Mesenchymal stem cell (in vitro differentiated cells and primary cell): ENCODE data around the gene OLA1.

Experiments
- DNase-seq: peaks from one replicate; pipeline ENCODE4 v3.0.0-alpha.2; 2013
- H2AFZ ChIP-seq: one replicate; pipeline ENCODE4 v1.6.1; 2013; ENCODE audit warnings: low read depth, mild to moderate bottlenecking, control low read depth, inconsistent platforms, low read length, moderate library complexity
- H2AK5ac ChIP-seq: 2 replicates; pipeline ENCODE4 v1.6.1; 2013; ENCODE audit warnings: low read length, moderate library complexity, mild to moderate bottlenecking, inconsistent platforms; ENCODE audit not compliant: severe bottlenecking
- H2BK120ac ChIP-seq: one replicate; pipeline ENCODE4 v1.6.1; 2013; ENCODE audit warnings: low read depth, mild to moderate bottlenecking, inconsistent platforms, low read length, moderate library complexity
- H2BK12ac ChIP-seq, 2 experiments: one replicate each; pipeline ENCODE4 v1.6.1; 2013; ENCODE audit warnings: inconsistent platforms in 2 of 2, low read length in 2 of 2, mild to moderate bottlenecking in 2 of 2, moderate library complexity in 2 of 2, control low read depth in 1 of 2
- H2BK15ac ChIP-seq: one replicate; pipeline ENCODE4 v1.6.1; 2013; ENCODE audit warnings: mild to moderate bottlenecking, low read depth, inconsistent platforms; ENCODE audit not compliant: poor library complexity, severe bottlenecking
- H2BK5ac ChIP-seq: 2 replicates; pipeline ENCODE4 v1.6.1; 2013; ENCODE audit warnings: low read depth, mild to moderate bottlenecking, low read length, control low read depth, inconsistent platforms; ENCODE audit not compliant: poor library complexity, severe bottlenecking
- H3K14ac ChIP-seq, 2 experiments: one replicate each; pipeline ENCODE4 v1.6.1; 2013; ENCODE audit warnings: inconsistent platforms in 2 of 2, low read length in 2 of 2, control low read depth in 1 of 2, mild to moderate bottlenecking in 1 of 2, moderate library complexity in 1 of 2
- H3K18ac ChIP-seq, 2 experiments: one replicate each; pipeline ENCODE4 v1.6.1; 2013; ENCODE audit warnings: inconsistent platforms in 2 of 2, low read length in 2 of 2, control low read depth in 1 of 2, low read depth in 1 of 2, mild to moderate bottlenecking in 1 of 2
- H3K23ac ChIP-seq, 2 experiments: one replicate each; pipeline ENCODE4 v1.6.1; 2013; ENCODE audit warnings: inconsistent platforms in 2 of 2, low read length in 2 of 2, mild to moderate bottlenecking in 2 of 2, moderate library complexity in 2 of 2, control low read depth in 1 of 2
- H3K27ac ChIP-seq: 2 replicates; pipeline ENCODE4 v1.5.1; 2013; ENCODE audit warnings: mild to moderate bottlenecking, moderate library complexity, low read length, control low read depth, inconsistent platforms; ENCODE audit not compliant: poor library complexity, severe bottlenecking
- H3K27me3 ChIP-seq, 2 experiments: 2 replicates each; pipeline versions ENCODE4 v1.6.1 to v1.7.0; 2013; ENCODE audit warnings: low read length in 2 of 2, mild to moderate bottlenecking in 2 of 2, moderate library complexity in 2 of 2, control low read depth in 1 of 2, inconsistent platforms in 1 of 2; ENCODE audit not compliant: control insufficient read depth in 1 of 2, insufficient read depth in 1 of 2
- H3K36me3 ChIP-seq, 2 experiments: 2 replicates each; pipeline versions ENCODE4 v1.6.1 to v1.7.0; 2013; ENCODE audit warnings: low read length in 2 of 2, control low read depth in 1 of 2, inconsistent platforms in 1 of 2, low read depth in 1 of 2, mild to moderate bottlenecking in 1 of 2; ENCODE audit not compliant: insufficient read depth in 2 of 2, control insufficient read depth in 1 of 2
- H3K4ac ChIP-seq, 2 experiments: one replicate each; pipeline ENCODE4 v1.6.1; 2013; ENCODE audit warnings: inconsistent platforms in 2 of 2, low read length in 2 of 2, mild to moderate bottlenecking in 2 of 2, moderate library complexity in 2 of 2, control low read depth in 1 of 2, low read depth in 1 of 2
- H3K4me1 ChIP-seq: 2 replicates; pipeline ENCODE4 v1.6.1; 2013; ENCODE audit warnings: low read depth, low read length, control low read depth; ENCODE audit not compliant: control insufficient read depth, insufficient read depth
- H3K4me2 ChIP-seq: 2 replicates; pipeline ENCODE4 v1.6.1; 2013; ENCODE audit warnings: low read length, mild to moderate bottlenecking, inconsistent platforms; ENCODE audit not compliant: poor library complexity, severe bottlenecking
- H3K4me3 ChIP-seq, 2 experiments: 2 replicates each; pipeline versions ENCODE4 v1.5.1 to v1.7.0; 2013; ENCODE audit warnings: low read length in 2 of 2, mild to moderate bottlenecking in 2 of 2, control low read depth in 1 of 2, low read depth in 1 of 2; ENCODE audit not compliant: insufficient read depth in 1 of 2
- H3K79me1 ChIP-seq: replicated peaks from 2 replicates; pipeline ENCODE4 v1.6.1; 2013; ENCODE audit warnings: mild to moderate bottlenecking, control low read depth, low read length, inconsistent platforms; ENCODE audit not compliant: poor library complexity, severe bottlenecking
- H3K9ac ChIP-seq: 2 replicates; pipeline ENCODE4 v1.7.0; 2013; ENCODE audit warnings: mild to moderate bottlenecking, low read length, moderate library complexity
- H3K9me3 ChIP-seq: 2 replicates; pipeline ENCODE4 v1.7.0; 2013; ENCODE audit warnings: mild to moderate bottlenecking, low read length; ENCODE audit not compliant: control insufficient read depth
- H4K8ac ChIP-seq: one replicate; pipeline ENCODE4 v1.6.1; 2013; ENCODE audit warnings: inconsistent platforms, mild to moderate bottlenecking, low read length, moderate library complexity
- H4K91ac ChIP-seq: one replicate; pipeline ENCODE4 v1.6.1; 2013; ENCODE audit warnings: mild to moderate bottlenecking, low read length, inconsistent platforms
- WGBS: methylation state at CpG from one replicate; pipeline ENCODE4 v1.1.7; 2013; ENCODE audit warnings: mixed read lengths; 5-methylcytosine and 5-hydroxymethylcytosine counted together

OLA1 gene

DNA sequence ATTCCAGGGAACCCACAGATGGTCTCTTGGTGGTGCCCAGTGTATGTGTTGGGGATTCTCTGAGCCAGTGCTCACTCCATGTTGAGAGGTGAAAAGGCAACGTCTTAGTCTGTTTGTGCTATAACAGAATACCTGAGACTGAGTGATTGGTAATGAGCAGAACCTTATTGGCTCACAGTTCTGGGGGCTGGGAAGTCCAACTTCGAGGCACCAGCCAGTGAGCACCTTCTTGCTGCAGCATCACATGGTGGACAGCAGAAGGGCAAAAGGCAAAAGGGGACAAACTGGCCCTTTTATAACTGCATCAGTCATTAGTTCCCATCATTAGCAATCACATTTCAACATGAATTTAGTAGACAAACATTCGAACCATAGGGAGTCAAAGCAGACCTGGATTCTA lies 202.2 kb downstream of the OLA1 start:
- Histone ChIP-seq H2BK5ac (no peak overlapping the region), H3K4me2 (no peak overlapping the region), H2AFZ (no peak overlapping the region), H2BK12ac (no peak overlapping the region), H2BK120ac (no peak overlapping the region), H3K23ac (peak overlapping the region in 1 of 2 experiments; percentile 43), H3K18ac (no peak overlapping the region), H3K27me3 (no peaks in the 10 kb centered on the region), H3K4me3 (no peak overlapping the region), H2AK5ac (no peak overlapping the region), H3K9me3 (no peaks in the 10 kb centered on the region), H3K27ac (no peak overlapping the region), H3K14ac (no peak overlapping the region), H2BK15ac (no peak overlapping the region), H3K36me3 (no peaks in the 10 kb centered on the region), H3K79me1 (peaks cover 2% of the 10 kb centered on the region), H4K8ac (no peak overlapping the region), H4K91ac (no peak overlapping the region), H3K9ac (no peak overlapping the region), H3K4me1 (peaks cover 16% of the 10 kb centered on the region), H3K4ac (no peak overlapping the region)
- 93% methylated on average over 3 of the region's 3 CpGs for WGBS
- DNase-seq: no peak

GRCh38 chr2:174044556-174044955 lies 203.8 kb downstream of the OLA1 start:
- no peak overlapping the region for H2BK12ac ChIP-seq
- no peak overlapping the region for H3K9ac ChIP-seq
- H2BK5ac ChIP-seq: no peak overlapping the region
- no peak overlapping the region for H2BK120ac ChIP-seq
- H4K91ac ChIP-seq: no peak overlapping the region
- H2AFZ ChIP-seq: no peak overlapping the region
- H3K14ac ChIP-seq: no peak overlapping the region
- H3K4ac ChIP-seq: no peak overlapping the region
- no peak overlapping the region for H3K4me3 ChIP-seq
- H3K9me3 ChIP-seq: no peaks in the 10 kb centered on the region
- no peak overlapping the region for H2BK15ac ChIP-seq
- no peak for DNase-seq
- no peaks in the 10 kb centered on the region for H3K36me3 ChIP-seq
- 98% methylated on average over 3 of the region's 3 CpGs for WGBS
- H3K23ac ChIP-seq: no peak overlapping the region
- H3K4me1 ChIP-seq: peaks cover 18% of the 10 kb centered on the region
- peaks cover 2% of the 10 kb centered on the region for H3K79me1 ChIP-seq
- no peak overlapping the region for H3K4me2 ChIP-seq
- no peak overlapping the region for H3K18ac ChIP-seq
- no peak overlapping the region for H4K8ac ChIP-seq
- no peak overlapping the region for H3K27ac ChIP-seq
- no peak overlapping the region for H2AK5ac ChIP-seq
- H3K27me3 ChIP-seq: no peaks in the 10 kb centered on the region

- no peak overlapping the region for H3K4me2 ChIP-seq
- no peak overlapping the region for H4K91ac ChIP-seq
- H3K79me1 ChIP-seq: no peaks in the 10 kb centered on the region
- peak overlapping the region; percentile 71 for H2AK5ac ChIP-seq
- peak overlapping the region; percentile 82 for H2BK15ac ChIP-seq
- no peak overlapping the region for H3K14ac ChIP-seq
- H3K4me3 ChIP-seq: no peak overlapping the region
- H3K4me1 ChIP-seq: peaks cover 9% of the 10 kb centered on the region
- 96% methylated on average over 1 of the region's 2 CpGs for WGBS
- peak overlapping the region; percentile 89 for H2BK120ac ChIP-seq
- no peak overlapping the region for H2AFZ ChIP-seq
- no peaks in the 10 kb centered on the region for H3K9me3 ChIP-seq
- H3K18ac ChIP-seq: no peak overlapping the region
- H2BK12ac ChIP-seq: peak overlapping the region in 1 of 2 experiments; percentile 70
- H2BK5ac ChIP-seq: no peak overlapping the region
- H3K4ac ChIP-seq: peak overlapping the region in 1 of 2 experiments; percentile 43
- DNase-seq: no peak
- H3K9ac ChIP-seq: peak overlapping the region; percentile 13
- no peak overlapping the region for H3K23ac ChIP-seq
- H3K27ac ChIP-seq: no peak overlapping the region
- H3K36me3 ChIP-seq: no peaks in the 10 kb centered on the region
- no peaks in the 10 kb centered on the region for H3K27me3 ChIP-seq
- H4K8ac ChIP-seq: no peak overlapping the region
Measured at GRCh38 chr2:174040417-174040701, 208.0 kb downstream of the OLA1 start.

DNA sequence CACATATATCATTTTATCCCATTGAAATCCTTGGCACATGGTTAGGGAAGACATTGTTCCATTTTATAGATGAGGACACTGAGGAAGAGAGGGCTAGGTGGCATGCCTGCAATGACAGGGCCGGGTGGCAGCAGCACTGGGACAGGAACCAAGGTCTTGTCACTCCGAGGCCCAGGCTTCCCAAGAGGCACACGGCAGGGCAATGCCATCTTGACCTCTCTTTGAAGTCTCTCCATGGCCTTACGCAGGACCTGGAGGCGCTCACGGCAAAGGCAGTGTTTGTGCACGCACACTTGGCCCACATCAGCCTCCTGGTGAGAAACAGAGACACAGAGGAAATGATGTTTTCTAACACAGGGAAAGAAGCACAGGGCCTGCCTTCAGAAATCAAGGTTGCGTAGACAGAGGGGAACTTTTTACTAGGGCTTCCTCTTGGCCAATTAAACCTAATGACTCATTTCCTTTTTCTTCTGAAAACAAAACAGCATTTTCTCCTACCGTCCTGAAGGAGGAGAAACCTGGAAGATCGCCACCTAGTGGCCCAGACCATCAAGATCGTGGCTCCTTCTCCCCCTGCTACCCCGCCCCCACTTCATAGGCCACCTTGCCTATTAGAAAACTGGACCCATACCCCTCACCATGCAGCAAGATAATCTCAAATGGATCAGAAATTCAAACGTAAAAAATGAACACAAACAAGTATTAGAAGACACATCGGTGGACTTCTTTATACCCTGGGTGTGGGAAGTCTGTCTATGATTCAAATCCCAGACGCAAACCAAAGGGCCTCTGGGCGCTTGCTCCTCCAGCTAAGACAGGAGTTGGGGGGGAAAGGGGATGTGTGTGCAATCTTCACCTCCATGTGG lies 208.5 kb downstream of the OLA1 start:
- no peaks in the 10 kb centered on the region for H3K27me3 ChIP-seq
- peak overlapping the region; percentile 56 for H3K9ac ChIP-seq
- H3K4me1 ChIP-seq: peaks cover 9% of the 10 kb centered on the region
- peak overlapping the region; percentile 24 for H2AFZ ChIP-seq
- H3K23ac ChIP-seq: no peak overlapping the region
- no peak overlapping the region for H3K4me3 ChIP-seq
- H3K4me2 ChIP-seq: no peak overlapping the region
- peak overlapping the region; percentile 71 for H2AK5ac ChIP-seq
- peak; percentile 97 for DNase-seq
- H4K91ac ChIP-seq: peak overlapping the region; percentile 92
- peak overlapping the region; percentile 84 to 85 for H3K18ac ChIP-seq
- H3K14ac ChIP-seq: peak overlapping the region in 1 of 2 experiments; percentile 35
- peak overlapping the region; percentile 95 for H4K8ac ChIP-seq
- peak overlapping the region; percentile 29 to 70 for H2BK12ac ChIP-seq
- H3K9me3 ChIP-seq: no peaks in the 10 kb centered on the region
- 27% methylated on average over 16 of the region's 16 CpGs for WGBS
- peak overlapping the region; percentile 89 for H2BK120ac ChIP-seq
- H3K4ac ChIP-seq: peak overlapping the region; percentile 21 to 42
- H2BK15ac ChIP-seq: peak overlapping the region; percentile 82
- peak overlapping the region; percentile 81 for H3K27ac ChIP-seq
- no peak overlapping the region for H2BK5ac ChIP-seq
- H3K36me3 ChIP-seq: no peaks in the 10 kb centered on the region
- no peaks in the 10 kb centered on the region for H3K79me1 ChIP-seq
